Keratinocyte (primary cell): ENCODE data around the gene FRMD7. TPM values are rescaled to one million over a fixed set of nuclear protein-coding genes. Genes with fewer than 3 reads are reported as not detected.

ENCODE experiments used
- DNase-seq: peaks from one replicate; pipeline ENCODE4 v3.0.0-alpha.2; 2011; ENCODE audit warnings: low read depth, missing footprints, low spot score
- FAIRE-seq: peaks from 2 replicates; lab custom pipeline; 2011; peaks lifted over from hg19 to GRCh38; lab: Jason Lieb, UNC
- H2AFZ ChIP-seq: 2 replicates; pipeline ENCODE4 v1.6.0; 2012; ENCODE audit warnings: low read length, control low read depth, inconsistent platforms; ENCODE audit not compliant: control insufficient read depth
- H3K27ac ChIP-seq: 2 replicates; pipeline ENCODE4 v1.5.1; 2011; ENCODE audit warnings: low read length; ENCODE audit not compliant: control insufficient read depth, insufficient read depth
- H3K27me3 ChIP-seq: 3 replicates; pipeline ENCODE4 v1.6.0; 2011; ENCODE audit warnings: low read length; ENCODE audit not compliant: control insufficient read depth, insufficient read depth; ENCODE audit errors: extremely low read depth
- H3K36me3 ChIP-seq, 2 experiments: 2 replicates in 1 of 2; 3 replicates in 1 of 2; pipeline ENCODE4 v1.5.1; 2011; ENCODE audit warnings: low read length in 2 of 2, mild to moderate bottlenecking in 1 of 2; ENCODE audit not compliant: control insufficient read depth in 2 of 2, insufficient read depth in 2 of 2; ENCODE audit errors: extremely low read depth in 1 of 2
- H3K4me1 ChIP-seq: 3 replicates; pipeline ENCODE4 v1.5.1; 2011; ENCODE audit warnings: low read length; ENCODE audit not compliant: control insufficient read depth, insufficient read depth; ENCODE audit errors: extremely low read depth
- H3K4me2 ChIP-seq: 3 replicates; pipeline ENCODE4 v1.6.0; 2011; ENCODE audit warnings: low read depth, low read length; ENCODE audit not compliant: control insufficient read depth, insufficient read depth; ENCODE audit errors: extremely low read depth
- H3K4me3 ChIP-seq, 3 experiments: fragments of 200-600 bp in 1 of 3; sonication (generic) in 1 of 3; 2 replicates in 2 of 3; 3 replicates in 1 of 3; pipeline ENCODE4 v1.5.1; 2011 to 2016; ENCODE audit warnings: low read length in 3 of 3, mild to moderate bottlenecking in 3 of 3, control low read depth in 2 of 3, inconsistent platforms in 1 of 3, low read depth in 1 of 3, mixed read lengths in 1 of 3, mixed run types in 1 of 3, moderate library complexity in 1 of 3; ENCODE audit not compliant: control insufficient read depth in 2 of 3, insufficient read depth in 2 of 3; ENCODE audit errors: extremely low read depth in 1 of 3
- H3K79me2 ChIP-seq: 2 replicates; pipeline ENCODE4 v1.6.0; 2012; ENCODE audit warnings: low read length; ENCODE audit not compliant: control insufficient read depth, insufficient read depth
- H3K9ac ChIP-seq: 3 replicates; pipeline ENCODE4 v1.6.0; 2011; ENCODE audit warnings: low read length; ENCODE audit not compliant: control insufficient read depth, insufficient read depth; ENCODE audit errors: extremely low read depth
- H3K9me1 ChIP-seq: 3 replicates; pipeline ENCODE4 v1.6.0; 2011; ENCODE audit warnings: low read length; ENCODE audit not compliant: control insufficient read depth, insufficient read depth; ENCODE audit errors: extremely low read depth
- H3K9me3 ChIP-seq: 2 replicates; pipeline ENCODE4 v1.5.1; 2012; ENCODE audit warnings: low read depth, low read length; ENCODE audit not compliant: control insufficient read depth
- H4K20me1 ChIP-seq: 3 replicates; pipeline ENCODE4 v1.6.0; 2011; ENCODE audit warnings: low read length; ENCODE audit not compliant: control insufficient read depth, insufficient read depth; ENCODE audit errors: extremely low read depth
- CTCF ChIP-seq, 3 experiments: IDR thresholded peaks in 1 of 3; conservative IDR thresholded peaks in 1 of 3; optimal IDR thresholded peaks in 1 of 3; 2 replicates in 2 of 3; 3 replicates in 1 of 3; pipeline versions ENCODE3 to v1.5.1; 2011; ENCODE audit warnings: low read length in 3 of 3, mild to moderate bottlenecking in 3 of 3, moderate library complexity in 2 of 3, control low read depth in 1 of 3, inconsistent platforms in 1 of 3; ENCODE audit not compliant: insufficient read depth in 2 of 3; ENCODE audit errors: extremely low read depth in 1 of 3
- EZH2 ChIP-seq: IDR thresholded peaks from one replicate; pipeline ENCODE4 v1.6.1; 2012; ENCODE audit warnings: inconsistent platforms, mild to moderate bottlenecking, low read length, moderate library complexity
- dilution Hi-C: fragments of 300-500 bp; cut with MboI; formaldehyde crosslinking; loops from one replicate; pipeline ENCODE4 v1.7.0; 2020; ENCODE audit warnings: low sequenced_read_pairs; ENCODE audit not compliant: extremely low pct_ligation_motif_present
- polyA plus RNA-seq, 5 experiments: library from polyadenylated mRNA; depleted of rRNA in 3 of 5; stranded (reverse) in 3 of 5; stranded (forward) in 1 of 5; unstranded in 1 of 5; fragments of >200 nt; gene quantifications; 1 replicate in 1 of 5; 2 replicates in 3 of 5; 3 replicates in 1 of 5; pipeline versions ENCODE4 v1.2.1 to v1.2.3, GENCODE V29; 2011 to 2012; ENCODE audit warnings: missing spikeins in 2 of 5, low read depth in 1 of 5, low replicate concordance in 1 of 5

The FRMD7 gene
- polyA plus RNA-seq, 1 donor (not counting 4 experiments of a cell fraction or from before 2014, with no cell fraction given) = not detected

GRCh38 chrX:132085786-132086185, 42.0 kb downstream of the FRMD7 start:
- no peak for TF ChIP-seq CTCF (optimal IDR thresholded peaks at IDR 0.05 in 1 of 3, IDR thresholded peaks at IDR 0.05 in 1 of 3, conservative IDR thresholded peaks at IDR 0.05 in 1 of 3; ENCODE audit: extremely low read depth in 1 of 3, insufficient read depth in 2 of 3, low read length in 3 of 3)
- TF ChIP-seq EZH2 = no peak
- Histone ChIP-seq H3K27ac (no peak overlapping the region), H2AFZ (no peak overlapping the region), H3K4me2 (no peak overlapping the region), H3K4me1 (no peaks in the 10 kb centered on the region), H3K4me3 (no peak overlapping the region), H4K20me1 (no peaks in the 10 kb centered on the region), H3K79me2 (no peaks in the 10 kb centered on the region), H3K9me1 (no peaks in the 10 kb centered on the region), H3K27me3 (no peaks in the 10 kb centered on the region), H3K9ac (no peak overlapping the region), H3K36me3 (no peaks in the 10 kb centered on the region), H3K9me3 (no peaks in the 10 kb centered on the region)
- dilution Hi-C loops = no loop called here
- FAIRE-seq (no peak), DNase-seq (no peak)

- H3K9me1 ChIP-seq = no peaks in the 10 kb centered on the region
- no peaks in the 10 kb centered on the region for H3K27me3 ChIP-seq
- no peak overlapping the region for H2AFZ ChIP-seq
- no peak for TF ChIP-seq EZH2
- TF ChIP-seq CTCF (optimal IDR thresholded peaks at IDR 0.05 in 1 of 3, IDR thresholded peaks at IDR 0.05 in 1 of 3, conservative IDR thresholded peaks at IDR 0.05 in 1 of 3; ENCODE audit: extremely low read depth in 1 of 3, insufficient read depth in 2 of 3, low read length in 3 of 3) = no peak
- H3K4me2 ChIP-seq = no peak overlapping the region
- no peaks in the 10 kb centered on the region for H4K20me1 ChIP-seq
- H3K9me3 ChIP-seq = no peaks in the 10 kb centered on the region
- no peaks in the 10 kb centered on the region for H3K79me2 ChIP-seq
- no peaks in the 10 kb centered on the region for H3K4me1 ChIP-seq
- no peak overlapping the region for H3K4me3 ChIP-seq
- no peaks in the 10 kb centered on the region for H3K36me3 ChIP-seq
- dilution Hi-C loops = no loop called here
- H3K27ac ChIP-seq = no peak overlapping the region
- H3K9ac ChIP-seq = no peak overlapping the region
- DNase-seq = no peak
- FAIRE-seq = no peak
These were observed 49.9 kb downstream of the FRMD7 start for GRCh38 chrX:132077912-132078311.
